ENCODE results near the gene PIK3C3. TPM values are rescaled to one million over a fixed set of nuclear protein-coding genes. Genes with fewer than 3 reads are reported as not detected.
"Not testable (repeated sequence)": the region's sequence is repeated elsewhere in the genome, so short reads cannot be mapped to it uniquely, and the experiment has no call there.

PIK3C3 gene
- total RNA-seq, 4 donors from 2014 or later: 20.2 to 70.7 (median 45.2) TPM

DNA sequence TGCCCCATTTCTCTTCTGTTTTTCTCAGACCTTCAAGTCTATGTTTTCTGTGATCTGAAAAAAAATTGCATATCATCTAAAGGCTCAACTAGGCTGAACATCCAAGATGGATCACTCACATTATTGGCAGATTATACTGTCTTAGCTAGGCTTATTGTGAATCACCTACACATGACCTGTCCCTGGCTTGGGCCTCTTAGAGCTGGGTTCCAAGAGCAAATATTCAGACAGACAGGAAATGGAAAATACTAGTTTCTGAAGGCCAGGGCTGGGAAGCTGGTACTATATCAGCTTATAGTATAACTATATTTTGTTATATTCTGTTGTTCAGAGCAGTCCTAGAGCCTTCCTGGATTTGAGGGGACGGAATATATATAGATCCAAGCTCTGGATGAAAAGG, 90.3 kb downstream of the PIK3C3 start:
- no peak for DNase-seq
- in situ Hi-C loops (cut with MboI; ENCODE audit: low pct_ligation_motif_present in 1 of 4, low pct_unique_long_range_greater_than_20kb in 1 of 4, low sequenced_read_pairs in 3 of 4): no loop called here
- no peak overlapping the region for H3K27ac ChIP-seq
- H3K27me3 ChIP-seq: no peaks in the 10 kb centered on the region
- intact Hi-C loops (cut with DNase I; ENCODE audit: low total_unique reads): no loop called here
- TF ChIP-seq POLR2A (IDR thresholded peaks at IDR 0.05) (no peak), POLR2AphosphoS5 (IDR thresholded peaks at IDR 0.05) (no peak), CTCF (IDR thresholded peaks at IDR 0.05) (no peak), EP300 (IDR thresholded peaks at IDR 0.05; ENCODE audit: low read depth) (no peak)
- H3K4me3 ChIP-seq: no peak overlapping the region
- no peaks in the 10 kb centered on the region for H3K9me3 ChIP-seq
- 88 to 97% methylated on average over 1 of the region's 1 CpG for WGBS, 2 donors (ENCODE audit: low coverage in 1 of 2)
- peaks cover 0 to 37% (median 7%) of the 10 kb centered on the region in 4 donors for H3K36me3 ChIP-seq
- H3K4me1 ChIP-seq: no peaks in the 10 kb centered on the region

GRCh38 chr18:42047721-42048120, 92.7 kb downstream of the PIK3C3 start:
- DNase-seq: no peak
- Histone ChIP-seq H3K27me3 (no peaks in the 10 kb centered on the region), H3K36me3 (peaks cover 0 to 35% (median 8%) of the 10 kb centered on the region in 4 donors), H3K9me3 (no peaks in the 10 kb centered on the region), H3K4me1 (no peaks in the 10 kb centered on the region), H3K4me3 (no peak overlapping the region), H3K27ac (no peak overlapping the region)
- in situ Hi-C loops (cut with MboI; ENCODE audit: low pct_ligation_motif_present in 1 of 4, low pct_unique_long_range_greater_than_20kb in 1 of 4, low sequenced_read_pairs in 3 of 4) (no loop called here), intact Hi-C loops (cut with DNase I; ENCODE audit: low total_unique reads) (no loop called here)
- TF ChIP-seq CTCF (IDR thresholded peaks at IDR 0.05): no peak
- no peak for TF ChIP-seq EP300 (IDR thresholded peaks at IDR 0.05; ENCODE audit: low read depth)
- no peak for TF ChIP-seq POLR2AphosphoS5 (IDR thresholded peaks at IDR 0.05)
- no peak for TF ChIP-seq POLR2A (IDR thresholded peaks at IDR 0.05)

- Histone ChIP-seq H3K27me3 (no peaks in the 10 kb centered on the region), H3K4me3 (no peak overlapping the region), H3K9me3 (no peaks in the 10 kb centered on the region), H3K27ac (no peak overlapping the region), H3K4me1 (no peaks in the 10 kb centered on the region), H3K36me3 (peaks cover 0 to 32% (median 8%) of the 10 kb centered on the region in 4 donors)
- in situ Hi-C loops (cut with MboI; ENCODE audit: low pct_ligation_motif_present in 1 of 4, low pct_unique_long_range_greater_than_20kb in 1 of 4, low sequenced_read_pairs in 3 of 4) (no loop called here), intact Hi-C loops (cut with DNase I; ENCODE audit: low total_unique reads) (no loop called here)
- TF ChIP-seq POLR2A (IDR thresholded peaks at IDR 0.05) (no peak), POLR2AphosphoS5 (IDR thresholded peaks at IDR 0.05) (no peak), CTCF (IDR thresholded peaks at IDR 0.05) (no peak), EP300 (IDR thresholded peaks at IDR 0.05; ENCODE audit: low read depth) (no peak)
- DNase-seq: no peak
- 90 to 93% methylated on average over 2 of the region's 2 CpGs for WGBS, 2 donors (ENCODE audit: low coverage in 1 of 2)
Observed at GRCh38 chr18:42048158-42048557, 93.1 kb downstream of the PIK3C3 start.

DNA sequence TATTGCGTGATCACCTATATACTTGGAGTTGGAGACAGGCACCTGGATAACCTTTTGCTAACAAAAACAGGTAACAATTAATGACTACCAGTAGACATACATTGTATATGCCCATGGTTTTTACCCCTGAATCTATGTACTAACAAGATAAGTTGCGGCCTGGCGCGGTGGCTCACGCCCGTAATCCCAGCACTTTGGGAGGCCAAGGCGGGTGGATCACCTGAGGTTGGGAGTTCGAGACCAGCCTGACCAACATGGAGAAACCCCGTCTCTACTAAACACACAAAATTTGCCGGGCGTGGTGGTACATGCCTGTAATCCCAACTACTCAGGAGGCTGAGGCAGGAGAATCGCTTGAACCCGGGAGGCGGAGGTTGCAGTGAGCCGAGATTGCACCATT, 94.5 kb downstream of the PIK3C3 start:
- in situ Hi-C loops (cut with MboI; ENCODE audit: low pct_ligation_motif_present in 1 of 4, low pct_unique_long_range_greater_than_20kb in 1 of 4, low sequenced_read_pairs in 3 of 4); H3K27ac ChIP-seq; H3K27me3 ChIP-seq; DNase-seq; H3K4me3 ChIP-seq; H3K4me1 ChIP-seq; H3K9me3 ChIP-seq; intact Hi-C loops (cut with DNase I; ENCODE audit: low total_unique reads): not testable (repeated sequence)
- peaks cover 0 to 27% (median 5%) of the 10 kb centered on the region in 4 donors for H3K36me3 ChIP-seq
- 98 to 100% methylated on average over 5 to 15 of the region's 15 CpGs for WGBS, 2 donors (ENCODE audit: low coverage in 1 of 2)

- Histone ChIP-seq H3K9me3 (no peaks in the 10 kb centered on the region), H3K4me3 (no peak overlapping the region), H3K36me3 (peaks cover 0 to 24% (median 5%) of the 10 kb centered on the region in 4 donors), H3K27me3 (no peaks in the 10 kb centered on the region), H3K4me1 (peaks cover 0 to 4% (median 0%) of the 10 kb centered on the region in 4 donors), H3K27ac (no peak overlapping the region)
- TF ChIP-seq POLR2AphosphoS5 (IDR thresholded peaks at IDR 0.05) (no peak), POLR2A (IDR thresholded peaks at IDR 0.05) (no peak), EP300 (IDR thresholded peaks at IDR 0.05; ENCODE audit: low read depth) (no peak), CTCF (IDR thresholded peaks at IDR 0.05) (no peak)
- intact Hi-C loops (cut with DNase I; ENCODE audit: low total_unique reads): no loop called here
- no peak for DNase-seq
- in situ Hi-C loops (cut with MboI; ENCODE audit: low pct_ligation_motif_present in 1 of 4, low pct_unique_long_range_greater_than_20kb in 1 of 4, low sequenced_read_pairs in 3 of 4): no loop called here
Observed at GRCh38 chr18:42051411-42051810, 96.4 kb downstream of the PIK3C3 start.
